Measurements from ENCODE around the gene HLA-DOA.
A peak's percentile ranks its signal among the peaks of the same experiment; 100 is the strongest.

Gene HLA-DOA

DNA sequence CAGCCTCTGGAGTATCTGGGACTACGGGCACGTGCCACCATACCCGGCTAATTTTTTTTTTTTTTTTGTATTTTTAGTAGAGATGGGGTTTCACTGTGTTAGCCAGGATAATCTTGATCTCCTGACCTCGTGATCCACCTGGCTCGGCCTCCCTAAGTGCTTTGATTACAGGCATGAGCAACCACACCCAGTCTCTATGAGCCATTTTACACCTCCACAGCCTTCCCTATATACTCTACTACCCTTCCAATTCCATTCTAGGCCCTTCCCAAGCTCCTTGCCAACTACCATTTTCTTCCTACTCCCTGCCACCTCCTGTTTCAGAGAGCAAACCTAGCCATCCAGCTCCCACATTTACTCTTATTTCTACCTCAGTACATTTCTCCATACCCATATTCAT, 48.8 kb downstream of the HLA-DOA start:
- Histone ChIP-seq H3K9me3 (ENCODE audit: control insufficient read depth, low read length) (no peaks in the 10 kb centered on the region), H3K14ac (ENCODE audit: low read length in 2 of 2) (no peak overlapping the region), H2BK120ac (ENCODE audit: low read depth, low read length) (no peak overlapping the region), H3K27me3 (ENCODE audit: control insufficient read depth in 1 of 2, insufficient read depth in 1 of 2, low read length in 2 of 2) (no peaks in the 10 kb centered on the region), H3K18ac (ENCODE audit: low read depth in 1 of 2, low read length in 2 of 2) (no peak overlapping the region), H4K91ac (ENCODE audit: low read length) (no peak overlapping the region), H3K4me3 (ENCODE audit: insufficient read depth in 1 of 2, low read depth in 1 of 2, low read length in 2 of 2) (no peak overlapping the region), H3K23ac (ENCODE audit: low read length in 2 of 2) (no peak overlapping the region), H2BK15ac (ENCODE audit: low read depth, poor library complexity, severe bottlenecking) (no peak overlapping the region), H3K36me3 (ENCODE audit: control insufficient read depth in 1 of 2, insufficient read depth in 2 of 2, low read depth in 1 of 2, low read length in 2 of 2) (no peaks in the 10 kb centered on the region), H2BK12ac (ENCODE audit: low read length in 2 of 2) (no peak overlapping the region), H3K79me1 (replicated peaks; ENCODE audit: low read length, poor library complexity, severe bottlenecking) (peaks cover 7% of the 10 kb centered on the region), H2AK5ac (ENCODE audit: low read length, severe bottlenecking) (no peak overlapping the region), H3K4ac (ENCODE audit: low read depth in 1 of 2, low read length in 2 of 2) (no peak overlapping the region), H2BK5ac (ENCODE audit: low read depth, low read length, poor library complexity, severe bottlenecking) (no peak overlapping the region), H3K27ac (ENCODE audit: low read length, poor library complexity, severe bottlenecking) (no peak overlapping the region), H2AFZ (ENCODE audit: low read depth, low read length) (no peak overlapping the region), H3K4me1 (ENCODE audit: control insufficient read depth, insufficient read depth, low read depth, low read length) (no peaks in the 10 kb centered on the region), H3K9ac (ENCODE audit: low read length) (no peak overlapping the region), H4K8ac (ENCODE audit: low read length) (no peak overlapping the region), H3K4me2 (ENCODE audit: low read length, poor library complexity, severe bottlenecking) (no peak overlapping the region)
- WGBS: 98% methylated on average over 5 of the region's 5 CpGs
- no peak for DNase-seq

DNA sequence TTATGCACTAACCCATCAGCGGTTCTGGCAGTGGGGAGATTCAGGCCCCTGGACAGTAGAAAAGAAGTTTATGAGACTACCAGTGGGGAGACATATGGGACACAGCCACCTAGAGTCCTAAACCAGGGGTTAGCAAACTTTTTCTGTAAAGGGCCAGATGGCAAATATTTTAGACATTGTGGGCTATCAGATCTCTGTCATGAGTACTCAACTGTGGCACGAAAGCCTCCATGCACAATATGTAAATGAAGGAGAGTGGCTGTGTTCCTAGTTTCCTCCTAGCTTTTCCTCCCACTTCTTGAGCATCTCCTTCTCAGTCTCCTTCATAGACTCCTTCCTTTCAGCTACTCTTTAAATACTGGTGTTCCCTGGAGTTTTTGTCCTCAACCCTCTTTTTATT, 53.2 kb downstream of the HLA-DOA start:
- H2AK5ac ChIP-seq (ENCODE audit: low read length, severe bottlenecking): no peak overlapping the region
- peaks cover 3% of the 10 kb centered on the region for H3K4me1 ChIP-seq (ENCODE audit: control insufficient read depth, insufficient read depth, low read depth, low read length)
- DNase-seq: no peak
- no peak overlapping the region for H3K4me2 ChIP-seq (ENCODE audit: low read length, poor library complexity, severe bottlenecking)
- H2AFZ ChIP-seq (ENCODE audit: low read depth, low read length): no peak overlapping the region
- H3K27ac ChIP-seq (ENCODE audit: low read length, poor library complexity, severe bottlenecking): no peak overlapping the region
- H3K9ac ChIP-seq (ENCODE audit: low read length): no peak overlapping the region
- no peaks in the 10 kb centered on the region for H3K36me3 ChIP-seq (ENCODE audit: control insufficient read depth in 1 of 2, insufficient read depth in 2 of 2, low read depth in 1 of 2, low read length in 2 of 2)
- H3K4ac ChIP-seq (ENCODE audit: low read depth in 1 of 2, low read length in 2 of 2): no peak overlapping the region
- no peak overlapping the region for H3K4me3 ChIP-seq (ENCODE audit: insufficient read depth in 1 of 2, low read depth in 1 of 2, low read length in 2 of 2)
- H2BK12ac ChIP-seq (ENCODE audit: low read length in 2 of 2): no peak overlapping the region
- WGBS: 97% methylated on average over 2 of the region's 2 CpGs
- no peak overlapping the region for H2BK5ac ChIP-seq (ENCODE audit: low read depth, low read length, poor library complexity, severe bottlenecking)
- H4K91ac ChIP-seq (ENCODE audit: low read length): no peak overlapping the region
- no peaks in the 10 kb centered on the region for H3K9me3 ChIP-seq (ENCODE audit: control insufficient read depth, low read length)
- H3K18ac ChIP-seq (ENCODE audit: low read depth in 1 of 2, low read length in 2 of 2): no peak overlapping the region
- no peak overlapping the region for H3K23ac ChIP-seq (ENCODE audit: low read length in 2 of 2)
- H2BK120ac ChIP-seq (ENCODE audit: low read depth, low read length): no peak overlapping the region
- no peak overlapping the region for H4K8ac ChIP-seq (ENCODE audit: low read length)
- no peak overlapping the region for H3K14ac ChIP-seq (ENCODE audit: low read length in 2 of 2)
- H2BK15ac ChIP-seq (ENCODE audit: low read depth, poor library complexity, severe bottlenecking): no peak overlapping the region
- peaks cover 9% of the 10 kb centered on the region for H3K79me1 ChIP-seq (replicated peaks; ENCODE audit: low read length, poor library complexity, severe bottlenecking)
- no peaks in the 10 kb centered on the region for H3K27me3 ChIP-seq (ENCODE audit: control insufficient read depth in 1 of 2, insufficient read depth in 1 of 2, low read length in 2 of 2)

DNA sequence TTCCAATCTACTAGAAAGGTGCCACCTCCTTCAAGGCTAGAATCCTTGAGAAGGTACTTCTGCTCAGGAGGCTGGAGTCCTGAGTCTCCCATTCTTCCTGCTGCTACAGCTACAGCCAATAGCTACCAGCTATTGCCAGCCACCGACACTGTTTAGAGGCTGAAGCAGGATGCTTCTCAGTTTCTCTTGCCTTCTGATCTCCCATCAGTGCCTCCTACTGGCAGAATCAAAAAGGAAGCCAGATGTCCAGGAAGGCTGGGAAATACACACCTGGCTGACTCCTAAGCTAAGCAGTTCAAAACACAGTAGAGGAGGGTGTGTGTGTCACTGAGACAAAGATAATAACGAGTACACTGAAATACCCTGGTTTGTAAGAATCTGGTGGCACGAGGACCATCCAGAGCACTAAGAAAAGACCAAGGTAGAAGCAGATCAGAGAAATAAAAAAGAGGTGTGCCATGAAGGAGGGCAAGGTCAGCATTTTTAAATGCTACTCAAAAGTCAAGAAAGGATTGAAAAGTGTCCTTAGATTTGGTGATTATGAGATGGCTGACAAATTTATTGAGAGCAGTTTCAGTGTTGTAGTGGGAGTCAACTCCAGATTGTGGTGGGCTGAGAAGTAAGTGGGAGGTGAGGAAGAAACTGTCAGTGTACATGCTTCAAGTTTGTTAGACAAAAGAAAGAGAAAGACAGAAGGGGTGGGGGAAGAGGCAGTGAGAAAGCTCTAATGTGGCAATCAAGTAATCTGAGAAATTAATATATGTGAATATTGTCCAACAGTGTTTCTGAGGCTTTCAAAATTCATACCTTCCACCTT, 54.2 kb downstream of the HLA-DOA start:
- no peak overlapping the region for H2BK15ac ChIP-seq (ENCODE audit: low read depth, poor library complexity, severe bottlenecking)
- peak; percentile 15 for DNase-seq
- H3K4ac ChIP-seq (ENCODE audit: low read depth in 1 of 2, low read length in 2 of 2): no peak overlapping the region
- no peak overlapping the region for H2AFZ ChIP-seq (ENCODE audit: low read depth, low read length)
- no peak overlapping the region for H3K9ac ChIP-seq (ENCODE audit: low read length)
- no peak overlapping the region for H3K27ac ChIP-seq (ENCODE audit: low read length, poor library complexity, severe bottlenecking)
- H3K79me1 ChIP-seq (replicated peaks; ENCODE audit: low read length, poor library complexity, severe bottlenecking): peaks cover 9% of the 10 kb centered on the region
- no peak overlapping the region for H4K91ac ChIP-seq (ENCODE audit: low read length)
- peaks cover 3% of the 10 kb centered on the region for H3K4me1 ChIP-seq (ENCODE audit: control insufficient read depth, insufficient read depth, low read depth, low read length)
- H4K8ac ChIP-seq (ENCODE audit: low read length): no peak overlapping the region
- no peak overlapping the region for H2BK12ac ChIP-seq (ENCODE audit: low read length in 2 of 2)
- H2AK5ac ChIP-seq (ENCODE audit: low read length, severe bottlenecking): no peak overlapping the region
- no peaks in the 10 kb centered on the region for H3K36me3 ChIP-seq (ENCODE audit: control insufficient read depth in 1 of 2, insufficient read depth in 2 of 2, low read depth in 1 of 2, low read length in 2 of 2)
- H3K14ac ChIP-seq (ENCODE audit: low read length in 2 of 2): no peak overlapping the region
- H2BK5ac ChIP-seq (ENCODE audit: low read depth, low read length, poor library complexity, severe bottlenecking): no peak overlapping the region
- H2BK120ac ChIP-seq (ENCODE audit: low read depth, low read length): no peak overlapping the region
- no peaks in the 10 kb centered on the region for H3K27me3 ChIP-seq (ENCODE audit: control insufficient read depth in 1 of 2, insufficient read depth in 1 of 2, low read length in 2 of 2)
- 17% methylated on average over 3 of the region's 3 CpGs for WGBS
- no peak overlapping the region for H3K4me3 ChIP-seq (ENCODE audit: insufficient read depth in 1 of 2, low read depth in 1 of 2, low read length in 2 of 2)
- no peak overlapping the region for H3K4me2 ChIP-seq (ENCODE audit: low read length, poor library complexity, severe bottlenecking)
- H3K23ac ChIP-seq (ENCODE audit: low read length in 2 of 2): no peak overlapping the region
- H3K9me3 ChIP-seq (ENCODE audit: control insufficient read depth, low read length): no peaks in the 10 kb centered on the region
- no peak overlapping the region for H3K18ac ChIP-seq (ENCODE audit: low read depth in 1 of 2, low read length in 2 of 2)

DNA sequence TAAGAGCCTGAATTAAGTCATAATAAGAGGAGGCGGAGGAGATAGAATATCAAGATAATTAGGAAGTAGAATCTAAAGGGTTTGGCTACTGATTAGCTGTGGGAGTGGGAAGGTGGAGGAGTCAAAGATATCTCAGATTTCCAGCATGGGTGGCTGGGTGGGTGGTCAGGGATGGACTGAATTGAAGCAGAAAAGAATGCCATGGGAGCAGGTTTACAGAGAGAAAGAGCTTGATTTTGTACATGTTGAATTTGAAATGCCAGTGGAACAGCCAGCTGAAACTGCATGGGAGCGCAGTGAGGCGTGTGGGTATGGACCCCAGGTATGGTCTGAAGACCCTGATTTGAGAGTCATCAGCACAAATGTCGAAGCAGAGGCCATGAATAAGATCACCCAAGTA, 55.1 kb downstream of the HLA-DOA start:
- H3K4me2 ChIP-seq (ENCODE audit: low read length, poor library complexity, severe bottlenecking): no peak overlapping the region
- no peak for DNase-seq
- no peak overlapping the region for H3K9ac ChIP-seq (ENCODE audit: low read length)
- no peak overlapping the region for H3K18ac ChIP-seq (ENCODE audit: low read depth in 1 of 2, low read length in 2 of 2)
- H3K79me1 ChIP-seq (replicated peaks; ENCODE audit: low read length, poor library complexity, severe bottlenecking): peaks cover 9% of the 10 kb centered on the region
- peaks cover 3% of the 10 kb centered on the region for H3K4me1 ChIP-seq (ENCODE audit: control insufficient read depth, insufficient read depth, low read depth, low read length)
- H4K8ac ChIP-seq (ENCODE audit: low read length): no peak overlapping the region
- no peak overlapping the region for H2AFZ ChIP-seq (ENCODE audit: low read depth, low read length)
- no peak overlapping the region for H4K91ac ChIP-seq (ENCODE audit: low read length)
- H3K9me3 ChIP-seq (ENCODE audit: control insufficient read depth, low read length): no peaks in the 10 kb centered on the region
- H2BK15ac ChIP-seq (ENCODE audit: low read depth, poor library complexity, severe bottlenecking): no peak overlapping the region
- H3K27ac ChIP-seq (ENCODE audit: low read length, poor library complexity, severe bottlenecking): no peak overlapping the region
- no peaks in the 10 kb centered on the region for H3K27me3 ChIP-seq (ENCODE audit: control insufficient read depth in 1 of 2, insufficient read depth in 1 of 2, low read length in 2 of 2)
- no peak overlapping the region for H2AK5ac ChIP-seq (ENCODE audit: low read length, severe bottlenecking)
- no peak overlapping the region for H2BK12ac ChIP-seq (ENCODE audit: low read length in 2 of 2)
- no peak overlapping the region for H3K4ac ChIP-seq (ENCODE audit: low read depth in 1 of 2, low read length in 2 of 2)
- 85% methylated on average over 4 of the region's 4 CpGs for WGBS
- no peak overlapping the region for H3K14ac ChIP-seq (ENCODE audit: low read length in 2 of 2)
- no peaks in the 10 kb centered on the region for H3K36me3 ChIP-seq (ENCODE audit: control insufficient read depth in 1 of 2, insufficient read depth in 2 of 2, low read depth in 1 of 2, low read length in 2 of 2)
- H2BK120ac ChIP-seq (ENCODE audit: low read depth, low read length): no peak overlapping the region
- no peak overlapping the region for H2BK5ac ChIP-seq (ENCODE audit: low read depth, low read length, poor library complexity, severe bottlenecking)
- H3K23ac ChIP-seq (ENCODE audit: low read length in 2 of 2): no peak overlapping the region
- no peak overlapping the region for H3K4me3 ChIP-seq (ENCODE audit: insufficient read depth in 1 of 2, low read depth in 1 of 2, low read length in 2 of 2)

Measured in mesenchymal stem cell (in vitro differentiated cells and primary cell).